ENCODE data around the gene AP3B1. TPM values are rescaled to one million over a fixed set of nuclear protein-coding genes. Genes with fewer than 3 reads are reported as not detected.
A peak's percentile ranks its signal among the peaks of the same experiment; 100 is the strongest.

The AP3B1 gene
- total RNA-seq, 1 donor from 2014 or later: 105 TPM

DNA sequence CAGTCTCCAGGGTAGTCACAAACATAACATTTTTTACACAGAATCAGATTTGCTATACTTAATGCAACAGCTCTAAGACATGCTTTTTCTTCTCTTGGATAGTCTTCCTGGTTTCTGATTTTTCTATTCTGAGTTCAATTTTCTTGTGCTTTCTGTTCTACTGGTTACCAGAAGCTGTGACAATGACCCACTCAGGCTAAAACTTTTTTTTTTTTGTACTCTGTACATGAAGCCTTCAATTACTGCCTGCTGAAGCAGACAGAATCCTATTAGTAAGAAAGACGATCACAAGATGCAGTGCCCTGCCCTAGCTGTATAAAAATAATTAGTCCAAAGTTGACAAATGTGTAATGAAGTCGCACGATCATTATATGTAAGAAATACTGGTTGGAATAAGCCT, 287.3 kb downstream of the AP3B1 start:
- Mint-ChIP-seq H3K36me3 (peaks cover 3% of the 10 kb centered on the region), H3K4me1 (peaks cover 45% of the 10 kb centered on the region), H3K27me3 (ENCODE audit: insufficient read depth, low read depth) (peaks cover 6% of the 10 kb centered on the region), H3K9me3 (peaks cover 3% of the 10 kb centered on the region), H3K4me3 (no peak overlapping the region), H3K27ac (no peak overlapping the region)
- TF ChIP-seq, protein P1, sequence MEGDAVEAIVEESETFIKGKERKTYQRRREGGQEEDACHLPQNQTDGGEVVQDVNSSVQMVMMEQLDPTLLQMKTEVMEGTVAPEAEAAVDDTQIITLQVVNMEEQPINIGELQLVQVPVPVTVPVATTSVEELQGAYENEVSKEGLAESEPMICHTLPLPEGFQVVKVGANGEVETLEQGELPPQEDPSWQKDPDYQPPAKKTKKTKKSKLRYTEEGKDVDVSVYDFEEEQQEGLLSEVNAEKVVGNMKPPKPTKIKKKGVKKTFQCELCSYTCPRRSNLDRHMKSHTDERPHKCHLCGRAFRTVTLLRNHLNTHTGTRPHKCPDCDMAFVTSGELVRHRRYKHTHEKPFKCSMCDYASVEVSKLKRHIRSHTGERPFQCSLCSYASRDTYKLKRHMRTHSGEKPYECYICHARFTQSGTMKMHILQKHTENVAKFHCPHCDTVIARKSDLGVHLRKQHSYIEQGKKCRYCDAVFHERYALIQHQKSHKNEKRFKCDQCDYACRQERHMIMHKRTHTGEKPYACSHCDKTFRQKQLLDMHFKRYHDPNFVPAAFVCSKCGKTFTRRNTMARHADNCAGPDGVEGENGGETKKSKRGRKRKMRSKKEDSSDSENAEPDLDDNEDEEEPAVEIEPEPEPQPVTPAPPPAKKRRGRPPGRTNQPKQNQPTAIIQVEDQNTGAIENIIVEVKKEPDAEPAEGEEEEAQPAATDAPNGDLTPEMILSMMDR (IDR thresholded peaks at IDR 0.05): no peak
- TF ChIP-seq EZH2 (IDR thresholded peaks at IDR 0.05): no peak
- no peak for TF ChIP-seq EZH2phosphoT487 (IDR thresholded peaks at IDR 0.05)
- H3K9me3 ChIP-seq (ENCODE audit: low read depth): no peaks in the 10 kb centered on the region
- H3K4me1 ChIP-seq: peaks cover 56% of the 10 kb centered on the region
- peaks cover 46% of the 10 kb centered on the region for H3F3A ChIP-seq (ENCODE audit: low read depth)
- DNase-seq (ENCODE audit: low spot score): no peak
- no peaks in the 10 kb centered on the region for H3K27me3 ChIP-seq
- H3K4me2 ChIP-seq: peak overlapping the region; percentile 2
- H3K9ac ChIP-seq: no peak overlapping the region
- no peak overlapping the region for H2AFZ ChIP-seq (replicated peaks)
- peaks cover 25% of the 10 kb centered on the region for H4K20me1 ChIP-seq (ENCODE audit: low read depth)
- no peaks in the 10 kb centered on the region for H3K79me2 ChIP-seq (ENCODE audit: low read depth)
- H3K27ac ChIP-seq: no peak overlapping the region
- H3K36me3 ChIP-seq: peaks cover 3% of the 10 kb centered on the region
- no peak overlapping the region for H3K4me3 ChIP-seq

- H3K27me3 Mint-ChIP-seq (ENCODE audit: insufficient read depth, low read depth): peaks cover 6% of the 10 kb centered on the region
- peaks cover 3% of the 10 kb centered on the region for H3K9me3 Mint-ChIP-seq
- H4K20me1 ChIP-seq (ENCODE audit: low read depth): peaks cover 25% of the 10 kb centered on the region
- peaks cover 56% of the 10 kb centered on the region for H3K4me1 ChIP-seq
- H3K79me2 ChIP-seq (ENCODE audit: low read depth): no peaks in the 10 kb centered on the region
- H3K4me1 Mint-ChIP-seq: peaks cover 45% of the 10 kb centered on the region
- no peak overlapping the region for H3K27ac Mint-ChIP-seq
- peaks cover 46% of the 10 kb centered on the region for H3F3A ChIP-seq (ENCODE audit: low read depth)
- no peaks in the 10 kb centered on the region for H3K9me3 ChIP-seq (ENCODE audit: low read depth)
- TF ChIP-seq, protein P1 (IDR thresholded peaks at IDR 0.05): no peak
- TF ChIP-seq EZH2phosphoT487 (IDR thresholded peaks at IDR 0.05) (no peak), EZH2 (IDR thresholded peaks at IDR 0.05) (no peak)
- no peak overlapping the region for H3K9ac ChIP-seq
- no peak overlapping the region for H3K27ac ChIP-seq
- H3K36me3 ChIP-seq: peaks cover under 1% of the 10 kb centered on the region
- H3K4me2 ChIP-seq: no peak overlapping the region
- no peaks in the 10 kb centered on the region for H3K27me3 ChIP-seq
- DNase-seq (ENCODE audit: low spot score): no peak
- peaks cover 3% of the 10 kb centered on the region for H3K36me3 Mint-ChIP-seq
- H2AFZ ChIP-seq (replicated peaks): no peak overlapping the region
- no peak overlapping the region for H3K4me3 ChIP-seq
- no peak overlapping the region for H3K4me3 Mint-ChIP-seq
These were observed 288.0 kb downstream of the AP3B1 start for GRCh38 chr5:78006449-78006848.

DNA sequence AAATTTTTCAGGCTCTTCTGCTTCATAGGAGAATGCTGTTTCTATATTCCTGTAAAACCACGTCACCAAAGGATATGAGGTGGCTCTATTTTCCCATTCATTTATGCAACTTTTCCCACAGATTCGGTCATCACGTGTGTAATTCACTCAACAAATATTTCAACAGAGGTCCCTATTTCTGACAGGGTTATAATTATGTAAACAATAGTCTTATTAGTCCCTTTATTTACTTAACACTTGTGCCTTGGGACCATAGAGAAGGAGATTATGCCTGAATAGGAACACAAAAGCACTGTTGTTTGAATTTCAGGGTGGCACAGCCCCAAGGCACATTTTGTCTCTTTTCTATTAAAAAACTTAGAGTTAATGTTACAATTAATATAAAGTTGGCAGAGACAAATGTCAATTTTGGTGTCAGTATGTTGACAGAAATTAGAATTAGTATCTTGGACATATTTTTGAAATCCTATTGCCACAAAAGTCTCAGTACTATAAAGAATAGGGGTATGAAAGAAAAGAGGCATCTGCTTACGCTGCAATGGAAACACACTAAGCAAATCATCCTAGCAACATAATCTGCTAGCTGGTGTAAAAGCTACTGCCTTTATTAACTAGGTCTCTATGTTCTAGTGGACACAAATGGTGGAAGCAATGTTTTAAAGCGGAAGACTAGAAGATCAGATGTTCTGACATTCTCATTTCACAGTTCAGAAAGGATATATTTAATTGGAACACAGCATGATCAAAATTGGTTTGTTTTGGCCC, 289.3 kb downstream of the AP3B1 start:
- peak; percentile 33 for DNase-seq (ENCODE audit: low spot score)
- peaks cover 50% of the 10 kb centered on the region for H3F3A ChIP-seq (ENCODE audit: low read depth)
- H3K4me1 ChIP-seq: peaks cover 61% of the 10 kb centered on the region
- TF ChIP-seq, protein P1 (IDR thresholded peaks at IDR 0.05): no peak
- no peak for TF ChIP-seq EZH2phosphoT487 (IDR thresholded peaks at IDR 0.05)
- no peak for TF ChIP-seq EZH2 (IDR thresholded peaks at IDR 0.05)
- Mint-ChIP-seq H3K4me3 (no peak overlapping the region), H3K4me1 (peaks cover 42% of the 10 kb centered on the region), H3K36me3 (peaks cover 4% of the 10 kb centered on the region), H3K27me3 (ENCODE audit: insufficient read depth, low read depth) (peaks cover 5% of the 10 kb centered on the region), H3K27ac (no peak overlapping the region), H3K9me3 (peaks cover 3% of the 10 kb centered on the region)
- peaks cover 25% of the 10 kb centered on the region for H4K20me1 ChIP-seq (ENCODE audit: low read depth)
- no peak overlapping the region for H2AFZ ChIP-seq (replicated peaks)
- H3K36me3 ChIP-seq: no peaks in the 10 kb centered on the region
- H3K9me3 ChIP-seq (ENCODE audit: low read depth): no peaks in the 10 kb centered on the region
- H3K27ac ChIP-seq: no peak overlapping the region
- no peak overlapping the region for H3K9ac ChIP-seq
- H3K79me2 ChIP-seq (ENCODE audit: low read depth): no peaks in the 10 kb centered on the region
- H3K4me3 ChIP-seq: peak overlapping the region; percentile 15
- peak overlapping the region; percentile 65 for H3K4me2 ChIP-seq
- H3K27me3 ChIP-seq: no peaks in the 10 kb centered on the region
